SK-N-SH (cell line): ENCODE measurements around the gene SEMA4B.

ENCODE experiments used
- CTCF ChIP-seq: fragments of 200-600 bp; sonication (generic); IDR thresholded peaks from 2 replicates; pipeline ENCODE4 v1.6.1; 2017; ENCODE audit warnings: antibody characterized with exemption, mild to moderate bottlenecking, moderate library complexity
- JUND ChIP-seq: IDR thresholded peaks from 2 replicates; pipeline ENCODE4 v1.4.0; 2012
- RXRA ChIP-seq: IDR thresholded peaks from 2 replicates; pipeline ENCODE4 v1.4.0; 2012; ENCODE audit warnings: low read depth, mild to moderate bottlenecking, borderline replicate concordance
- TAF1 ChIP-seq: IDR thresholded peaks from 2 replicates; pipeline ENCODE4 v1.6.1; 2012; ENCODE audit warnings: low read depth, mild to moderate bottlenecking, low read length, moderate library complexity, borderline replicate concordance

GRCh38 chr15:90217671-90218394 lies 16.7 kb downstream of the SEMA4B start:
- TF ChIP-seq JUND (no peak), CTCF (no peak), TAF1 (no peak), RXRA (no peak)
